HTERT RPE-1 (cell line): ENCODE measurements around the gene MOB3A.

Source experiments
- in situ Hi-C: fragments of 300-500 bp; cut with MboI; formaldehyde crosslinking; loops from 4 replicates; pipeline ENCODE4 v1.14.3; 2020; ENCODE audit warnings: low sequenced_read_pairs

The MOB3A gene

DNA sequence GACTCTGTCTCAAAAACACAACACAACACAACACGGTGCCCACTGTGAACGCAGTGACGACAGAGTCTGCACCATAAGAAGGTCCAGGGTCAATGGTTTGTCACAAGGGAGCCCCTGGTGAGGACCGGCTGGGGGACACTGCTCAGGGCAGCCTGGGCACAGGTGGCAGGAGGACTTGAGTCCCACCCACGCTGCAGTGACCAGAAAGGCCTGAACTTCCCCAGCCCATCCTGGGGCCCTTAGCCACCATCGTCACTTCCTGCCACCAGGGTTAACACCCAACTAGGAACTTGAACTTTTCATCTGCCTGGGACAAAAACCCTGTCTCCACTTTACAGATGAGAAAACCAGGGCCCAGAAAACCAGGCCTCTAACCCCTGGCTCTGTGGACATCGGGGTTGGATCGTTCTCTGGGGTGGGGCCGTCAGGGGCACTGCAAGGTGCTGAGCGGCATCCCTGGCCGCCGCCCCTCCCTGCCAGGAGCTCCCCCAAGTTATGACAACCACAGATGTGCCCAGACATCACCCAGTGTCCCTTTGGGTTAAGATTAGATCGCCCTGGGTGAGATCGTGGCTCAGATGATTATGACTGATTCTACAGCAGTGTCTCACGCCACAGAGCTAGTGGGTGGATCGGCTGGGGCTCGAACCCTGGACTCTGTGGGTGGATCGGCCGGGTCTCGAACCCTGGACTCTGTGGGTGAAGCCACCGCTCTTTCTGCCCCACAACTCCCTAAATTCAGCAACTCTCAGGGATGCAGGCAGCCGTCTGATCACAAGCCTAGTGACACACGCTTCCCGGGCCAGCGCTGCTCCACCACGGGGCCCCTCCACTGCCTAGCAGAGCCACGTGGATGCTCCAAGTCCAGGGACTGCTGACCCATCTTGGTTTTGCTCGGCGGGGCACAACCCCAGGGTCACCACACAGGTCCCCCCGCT lies 14.0 kb downstream of the MOB3A start:
- in situ Hi-C loops = no loop called here

DNA sequence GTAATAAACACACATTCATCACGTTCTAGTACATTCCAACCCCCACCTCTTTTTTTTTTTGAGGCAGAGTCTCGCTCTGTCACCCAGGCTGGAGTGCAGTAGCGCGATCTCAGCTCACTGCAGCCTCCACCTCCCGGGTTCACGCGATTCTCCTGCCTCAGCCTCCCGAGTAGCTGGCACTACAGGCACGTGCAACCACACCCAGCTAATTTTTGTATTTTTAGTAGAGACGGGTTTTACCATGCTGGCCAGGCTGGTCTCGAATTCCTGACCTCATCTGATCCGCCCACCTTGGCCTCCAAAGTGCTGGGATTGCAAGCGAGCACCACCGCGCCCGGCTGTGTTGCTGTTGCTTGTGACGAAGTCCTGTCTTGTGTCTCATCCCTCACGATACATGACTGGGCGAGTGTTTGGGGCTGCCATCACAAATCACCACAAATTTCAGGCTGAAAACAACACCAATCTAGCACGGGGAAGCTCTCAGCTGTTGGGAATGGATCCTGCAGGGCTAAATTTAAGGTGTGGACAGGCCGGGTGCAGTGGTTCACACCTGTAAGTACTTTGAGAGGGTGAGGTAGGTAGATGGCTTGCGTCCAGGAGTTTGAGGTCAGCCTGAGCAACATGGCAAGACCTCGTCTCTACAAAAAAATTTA lies 15.7 kb downstream of the MOB3A start:
- in situ Hi-C loops = no loop called here

DNA sequence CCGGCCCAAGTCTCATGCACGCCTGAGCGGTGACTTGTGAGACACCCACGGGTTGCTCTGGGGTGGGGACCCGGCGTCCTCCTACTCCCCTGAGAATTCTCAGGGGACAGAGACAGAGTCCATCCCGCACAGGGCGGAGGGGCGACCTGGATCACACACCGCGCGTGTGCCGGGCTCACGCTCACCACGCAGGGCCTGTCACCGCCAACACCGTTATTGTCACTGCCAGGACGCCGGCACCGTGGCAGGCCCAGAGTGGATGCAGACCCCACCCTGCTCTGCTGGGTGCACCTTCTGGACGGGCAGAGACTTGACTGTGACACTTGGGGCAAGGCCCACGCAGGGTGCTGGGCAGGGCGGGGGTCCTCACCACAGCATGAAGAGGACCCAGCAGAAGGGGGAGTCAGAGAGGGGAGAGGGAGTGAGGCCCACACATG lies 16.2 kb downstream of the MOB3A start:
- in situ Hi-C loops = no loop called here

DNA sequence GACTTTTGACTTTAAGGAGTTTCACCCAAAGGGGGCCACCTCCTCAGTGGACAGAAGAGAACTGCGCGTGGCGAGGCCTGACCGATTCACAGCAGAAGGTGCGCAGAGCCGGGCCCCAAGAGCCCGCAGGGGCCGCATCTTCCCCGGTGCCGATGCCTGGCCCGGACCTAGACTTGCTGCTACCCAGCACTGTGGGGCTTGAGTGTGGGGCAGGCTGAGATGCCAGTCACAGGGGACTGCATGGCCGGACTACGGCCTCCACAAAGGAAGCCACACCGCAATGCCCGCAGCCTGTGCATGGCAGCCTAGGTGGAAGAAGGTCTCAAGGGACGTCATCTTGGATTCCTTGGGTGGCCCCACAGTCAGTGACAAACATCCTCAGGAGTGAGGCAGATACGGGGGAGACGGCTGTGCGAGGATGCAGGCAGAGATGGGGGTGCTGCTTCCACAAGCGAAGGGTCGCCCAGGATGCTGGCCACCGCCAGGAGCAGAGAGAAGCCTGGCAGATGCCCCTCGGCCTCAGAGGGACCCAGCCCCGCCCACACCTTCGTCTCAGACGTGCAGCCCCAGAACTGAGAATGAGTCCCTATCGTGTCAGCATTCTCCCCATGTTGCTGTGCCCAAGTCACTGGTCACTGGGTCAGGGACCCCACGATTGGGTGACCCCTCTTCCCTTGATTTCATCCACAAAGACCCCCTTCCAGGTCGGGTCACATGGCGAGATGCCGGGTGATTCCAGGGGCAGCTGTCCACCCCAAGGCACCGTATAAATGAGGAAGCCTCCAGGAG lies 16.9 kb downstream of the MOB3A start:
- in situ Hi-C loops = no loop called here

DNA sequence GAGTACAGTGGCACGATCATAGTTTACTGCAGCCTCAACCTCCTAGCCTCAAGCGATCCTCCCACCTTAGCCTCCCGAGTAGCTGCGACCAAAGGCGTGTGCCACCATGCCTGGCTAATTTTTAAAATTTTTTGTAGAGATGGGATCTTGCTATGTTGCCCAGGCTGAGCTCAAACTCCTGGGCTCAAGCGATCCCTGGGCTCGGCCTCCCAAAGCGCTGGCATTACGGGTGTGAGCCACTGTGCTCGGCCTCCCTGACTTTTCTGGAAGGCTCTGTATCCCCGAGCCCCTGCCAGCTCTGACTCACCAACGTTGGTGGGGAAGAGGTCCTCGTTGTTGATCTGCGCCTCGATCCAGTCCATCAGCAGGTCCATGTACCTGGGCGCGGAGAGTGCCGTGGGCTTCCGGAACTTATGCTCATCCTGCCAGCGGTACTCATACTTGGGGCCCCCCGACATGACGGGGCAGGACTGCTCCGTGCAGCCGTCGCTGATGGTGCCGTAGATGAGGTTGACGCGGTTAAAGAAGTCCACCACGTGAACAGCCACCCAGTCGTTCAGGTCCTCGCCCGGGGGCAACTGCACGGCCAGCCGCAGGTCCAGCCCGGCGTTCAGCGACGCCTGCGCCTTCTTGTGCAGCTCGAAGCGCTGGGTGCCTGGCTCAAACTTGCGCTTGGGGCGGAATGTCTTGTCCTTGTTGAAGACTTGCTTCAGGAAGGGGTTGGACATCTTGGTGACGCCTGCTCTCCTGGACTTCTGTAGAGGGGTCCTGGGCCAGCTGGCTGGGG lies 18.1 kb downstream of the MOB3A start:
- in situ Hi-C loops = no loop called here

DNA sequence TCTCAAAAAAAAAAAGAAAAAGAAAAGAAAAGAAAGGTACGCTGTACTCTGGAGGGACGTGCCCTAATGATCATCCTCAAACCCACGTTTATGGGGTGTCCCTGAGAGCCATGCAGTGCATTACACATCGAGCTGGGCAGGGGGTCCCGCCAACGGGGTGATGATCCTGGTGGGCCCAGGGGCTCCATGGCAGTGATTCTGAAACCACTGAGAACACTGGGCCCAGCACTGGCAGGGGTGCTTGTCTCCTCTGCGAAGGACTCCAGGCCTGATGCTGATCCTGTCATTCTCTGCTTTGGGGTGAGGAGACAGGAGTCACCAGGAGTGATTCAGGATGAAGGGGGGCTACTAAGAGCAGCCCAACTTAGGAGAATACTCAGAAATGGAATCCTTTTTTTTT lies 18.7 kb downstream of the MOB3A start:
- in situ Hi-C loops = no loop called here

DNA sequence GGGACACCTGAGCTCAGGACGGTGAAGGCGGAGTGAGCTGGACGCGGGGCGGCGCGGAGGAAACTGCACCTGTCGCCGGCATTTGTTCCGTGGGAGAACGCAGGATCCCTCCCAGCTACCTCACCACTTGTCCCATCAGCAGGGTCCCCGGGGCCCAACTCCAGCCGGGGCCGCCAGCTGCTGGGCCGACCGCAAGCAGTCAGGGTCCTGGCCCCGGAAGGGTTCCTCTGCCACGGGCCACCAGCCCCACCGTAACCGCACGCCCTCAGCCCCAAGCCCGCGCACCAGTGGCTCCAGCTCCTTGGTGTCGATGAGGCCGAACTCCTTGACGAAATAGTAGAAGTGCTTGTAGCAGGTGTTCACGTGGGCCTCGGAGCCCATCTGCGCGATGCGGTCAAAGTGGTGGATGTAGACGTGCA lies 19.6 kb downstream of the MOB3A start:
- in situ Hi-C loops = no loop called here

DNA sequence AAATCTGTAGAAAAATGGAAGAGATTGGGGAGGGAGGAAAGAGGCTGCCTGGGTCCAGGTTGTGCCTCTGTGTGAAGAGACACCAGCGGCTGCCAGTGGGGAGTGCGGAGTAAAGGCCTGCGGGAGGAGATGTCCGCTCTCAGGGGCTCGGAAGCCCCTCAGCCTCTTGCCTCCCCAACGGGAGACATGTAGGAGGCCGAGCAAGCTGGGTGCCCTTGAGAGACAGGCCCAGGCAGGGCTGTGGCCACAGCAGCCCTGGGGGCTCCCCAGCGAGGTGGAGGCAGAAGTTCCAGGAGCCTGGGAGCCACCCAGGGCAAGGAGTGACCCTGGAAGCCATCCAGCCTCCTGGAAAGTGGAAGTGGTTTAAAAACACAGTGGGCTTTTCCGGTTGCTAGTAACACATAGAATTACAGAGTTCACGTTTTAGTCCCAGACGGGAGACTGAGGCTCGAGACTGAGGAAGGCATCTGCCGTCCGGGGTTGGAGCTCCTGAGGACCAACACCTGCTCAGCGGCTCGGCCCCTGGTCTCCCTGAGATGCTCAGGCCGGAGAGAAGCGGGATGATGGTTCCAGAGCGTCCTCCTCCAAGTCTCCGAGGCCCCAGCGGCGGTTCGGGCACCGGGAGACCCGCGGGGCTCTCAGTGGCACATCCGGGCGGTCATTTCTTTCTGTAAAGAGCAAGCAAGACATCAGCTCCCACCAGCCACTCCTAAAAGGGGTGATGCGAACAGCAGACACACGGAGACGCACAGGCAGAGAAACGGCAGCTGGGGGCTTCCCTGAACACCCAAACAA lies 23.2 kb downstream of the MOB3A start:
- in situ Hi-C loops = no loop called here

DNA sequence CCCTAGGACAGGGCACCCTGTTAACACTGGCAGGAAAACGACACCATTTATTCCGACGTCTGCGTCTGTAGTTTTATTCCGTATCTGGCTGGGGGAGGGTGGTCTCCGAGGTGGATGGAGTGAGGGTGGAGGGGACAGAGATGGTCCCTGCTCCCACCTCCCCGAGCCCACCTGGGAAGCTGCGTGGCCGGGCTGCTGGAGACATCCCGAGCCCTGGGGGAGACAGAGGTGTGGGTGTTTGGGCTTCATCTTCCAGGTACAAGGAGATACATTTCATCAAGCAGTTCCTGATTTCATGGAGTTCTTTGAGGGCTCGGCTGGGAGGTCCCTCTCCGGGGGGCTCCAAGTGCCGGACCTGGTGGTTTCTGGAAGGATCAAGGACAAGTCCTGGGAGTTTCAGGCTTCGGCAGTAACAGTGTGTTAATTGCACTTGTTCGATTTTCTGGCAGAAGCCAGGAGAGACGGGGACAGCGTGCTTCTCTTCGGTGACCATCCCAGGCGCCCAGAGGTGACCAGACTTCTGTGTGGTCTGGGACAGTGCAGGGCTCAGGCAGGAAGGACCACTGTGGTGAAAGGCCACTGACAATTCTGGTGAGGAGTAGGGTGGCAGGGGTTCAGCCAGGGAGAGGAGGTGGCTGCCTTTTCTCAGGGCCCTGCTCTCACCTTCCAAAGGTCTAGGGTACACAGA lies 25.0 kb downstream of the MOB3A start:
- in situ Hi-C loops = no loop called here

DNA sequence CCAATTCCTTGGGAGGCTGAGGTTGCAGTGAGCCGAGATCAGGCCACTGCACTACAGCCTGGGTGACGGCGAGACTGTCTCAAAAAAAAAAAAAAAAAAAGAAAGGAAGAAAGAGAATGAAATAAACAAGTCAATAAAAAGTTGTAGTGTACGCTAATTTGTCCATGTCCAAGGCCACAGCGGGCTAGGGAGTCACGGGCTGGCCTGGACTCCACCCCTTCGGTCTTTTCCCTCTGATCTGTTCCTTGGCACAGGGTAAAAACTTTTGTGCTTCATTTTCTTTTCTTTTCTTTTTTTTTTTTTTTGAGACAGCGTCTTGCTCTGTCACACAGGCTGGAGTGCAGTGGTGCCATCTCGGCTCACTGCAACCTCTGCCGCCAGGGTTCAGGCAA lies 25.7 kb downstream of the MOB3A start:
- in situ Hi-C loops = no loop called here

DNA sequence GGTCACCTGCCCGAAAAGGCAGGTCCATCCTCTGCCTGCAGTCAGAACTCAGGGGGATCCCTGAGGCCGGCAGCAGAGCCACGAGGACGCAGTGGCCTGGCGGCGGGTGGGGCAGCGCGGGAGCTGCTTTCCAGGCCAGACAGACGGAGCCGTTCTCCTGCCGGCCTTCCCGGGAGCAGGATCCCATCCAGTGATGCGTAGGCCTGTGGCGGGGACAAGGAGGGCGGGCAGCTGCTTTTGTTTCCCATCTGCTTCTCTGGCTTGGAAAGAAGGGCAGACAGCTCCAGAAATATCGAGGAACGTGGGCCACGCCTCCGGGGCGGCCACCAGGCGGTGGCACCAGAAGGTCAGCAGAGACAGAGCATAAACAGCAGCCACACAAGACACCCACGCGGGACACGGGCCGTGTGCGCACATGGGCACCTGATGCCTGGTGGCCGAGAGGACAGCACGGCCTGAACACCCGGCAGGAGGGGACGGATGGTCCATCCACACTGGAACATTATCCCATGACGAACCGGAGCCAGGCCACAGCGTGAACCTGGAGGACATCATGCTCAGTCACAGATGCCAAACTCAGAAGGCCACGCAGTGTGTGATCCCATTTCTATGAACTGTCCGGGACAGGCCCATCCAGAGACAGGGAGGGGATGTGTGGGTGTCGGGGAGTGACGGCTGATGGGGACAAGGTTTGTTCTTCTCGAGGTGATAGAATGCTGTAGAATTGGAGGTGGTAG lies 31.2 kb downstream of the MOB3A start:
- in situ Hi-C loops = no loop called here

DNA sequence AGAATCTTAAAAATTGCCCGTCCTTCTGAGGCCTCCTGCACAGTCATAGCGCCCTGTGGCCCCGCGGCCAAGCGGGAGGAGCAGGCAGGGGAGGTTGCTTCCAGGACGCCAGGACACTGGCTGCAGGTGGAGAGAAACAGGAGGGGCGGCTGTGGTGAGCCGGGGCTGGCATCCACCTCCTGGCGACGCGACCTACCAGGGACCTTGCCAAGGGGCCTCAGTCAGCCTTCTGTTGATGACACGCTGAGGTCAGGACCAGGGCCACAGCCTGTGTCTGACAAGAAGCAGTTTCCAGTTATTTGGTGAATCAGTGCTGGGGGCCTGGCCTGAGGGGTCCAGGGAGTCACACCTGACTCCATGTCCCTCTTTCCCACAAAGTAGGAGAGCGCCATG lies 31.7 kb downstream of the MOB3A start:
- in situ Hi-C loops = no loop called here

DNA sequence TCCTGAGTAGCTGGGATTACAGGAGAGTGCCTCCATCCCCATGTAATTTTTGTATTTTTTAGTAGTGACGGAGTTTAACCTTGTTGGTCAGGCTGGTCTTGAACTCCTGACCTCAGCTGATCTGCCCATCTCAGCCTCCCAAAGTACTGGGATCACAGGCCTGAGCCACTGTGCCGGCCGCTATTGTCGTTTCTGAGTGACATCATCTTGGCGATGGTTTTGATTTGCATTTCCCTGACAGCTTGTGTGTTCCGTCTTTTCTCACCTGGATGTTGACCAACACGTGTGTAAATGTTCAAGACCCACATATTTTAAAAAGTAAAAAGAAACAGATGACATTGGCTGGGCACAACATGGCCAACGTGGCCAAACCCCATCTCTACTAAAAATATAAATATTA lies 32.3 kb downstream of the MOB3A start:
- in situ Hi-C loops = no loop called here

DNA sequence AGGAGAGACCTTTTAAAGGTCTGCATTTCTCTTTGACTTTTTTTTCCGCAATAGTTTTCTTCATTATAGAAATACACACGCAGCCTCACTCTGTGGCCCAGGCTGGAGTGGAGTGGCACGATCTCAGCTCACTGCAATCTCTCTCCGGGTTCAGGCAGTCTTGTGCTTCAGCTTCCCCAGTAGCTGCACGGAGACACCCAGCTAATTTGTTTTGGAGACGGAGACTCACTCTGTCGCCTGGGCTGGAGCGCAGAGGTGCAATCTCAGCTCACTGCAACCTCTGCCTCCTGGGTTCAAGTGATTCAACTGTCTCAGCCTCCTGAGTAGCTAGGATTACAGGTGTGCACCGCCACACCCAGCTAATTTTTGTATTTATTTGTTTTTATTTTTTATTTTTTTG lies 33.4 kb downstream of the MOB3A start:
- in situ Hi-C loops = no loop called here

DNA sequence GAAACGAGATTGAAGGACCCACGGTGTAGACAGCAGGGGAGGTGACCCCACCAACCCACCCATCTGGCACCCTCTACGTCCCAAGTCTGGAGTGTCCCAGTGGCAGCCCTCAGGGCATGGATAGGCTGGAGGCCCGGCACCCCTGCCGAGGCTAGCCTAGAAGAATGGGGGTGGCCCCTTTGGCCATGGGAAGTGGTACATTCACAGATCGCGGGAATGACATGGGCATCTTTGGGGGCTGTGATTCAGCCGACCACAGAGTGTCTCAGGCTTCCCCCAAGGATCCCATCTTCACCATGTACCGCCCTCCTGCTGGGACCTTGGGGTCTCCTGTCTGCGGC lies 33.8 kb downstream of the MOB3A start:
- in situ Hi-C loops = no loop called here

DNA sequence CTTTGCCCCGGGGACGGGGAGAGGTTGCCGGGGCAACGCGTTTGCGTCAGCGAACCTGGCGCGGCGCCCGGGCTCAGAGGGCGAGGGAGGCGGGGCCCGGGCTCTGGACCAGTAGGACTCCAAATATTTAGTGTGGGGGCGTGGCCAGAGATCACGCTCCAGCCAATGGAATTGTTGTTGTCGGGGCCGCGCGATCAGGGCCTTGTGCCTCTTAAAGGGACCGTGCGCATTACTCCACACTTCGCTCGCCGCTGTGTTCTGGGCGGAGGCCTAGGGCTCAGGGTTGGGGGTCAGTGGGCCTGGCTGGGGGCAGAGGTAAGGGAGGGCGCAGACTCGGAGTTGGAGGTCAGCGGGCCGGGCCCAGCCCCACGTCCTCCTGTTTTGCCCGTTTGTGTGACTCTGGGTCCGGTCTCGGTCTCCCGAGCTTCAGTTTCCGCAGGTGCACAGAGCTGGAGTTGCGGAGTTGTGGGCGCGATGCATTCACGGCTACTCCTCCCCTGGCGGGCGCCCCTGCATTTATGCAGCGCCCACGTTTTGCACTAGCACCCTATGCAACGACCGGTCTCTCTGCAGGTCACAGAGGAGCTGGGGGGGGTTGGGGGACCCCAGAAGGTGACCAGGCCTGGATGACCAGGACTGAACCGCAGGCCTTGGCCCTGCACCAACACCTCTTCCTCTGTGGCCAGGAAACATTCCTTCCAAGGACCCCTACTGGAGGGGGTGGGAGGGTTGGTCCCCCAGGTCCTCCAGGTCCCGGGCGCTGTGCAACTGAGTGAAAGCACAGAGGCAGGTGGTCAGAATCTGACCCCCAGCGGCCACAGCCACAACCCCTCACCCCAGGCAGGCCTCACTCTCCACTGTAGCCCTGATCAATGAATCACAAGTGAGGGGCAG lies 34.4 kb downstream of the MOB3A start:
- in situ Hi-C loops = no loop called here

DNA sequence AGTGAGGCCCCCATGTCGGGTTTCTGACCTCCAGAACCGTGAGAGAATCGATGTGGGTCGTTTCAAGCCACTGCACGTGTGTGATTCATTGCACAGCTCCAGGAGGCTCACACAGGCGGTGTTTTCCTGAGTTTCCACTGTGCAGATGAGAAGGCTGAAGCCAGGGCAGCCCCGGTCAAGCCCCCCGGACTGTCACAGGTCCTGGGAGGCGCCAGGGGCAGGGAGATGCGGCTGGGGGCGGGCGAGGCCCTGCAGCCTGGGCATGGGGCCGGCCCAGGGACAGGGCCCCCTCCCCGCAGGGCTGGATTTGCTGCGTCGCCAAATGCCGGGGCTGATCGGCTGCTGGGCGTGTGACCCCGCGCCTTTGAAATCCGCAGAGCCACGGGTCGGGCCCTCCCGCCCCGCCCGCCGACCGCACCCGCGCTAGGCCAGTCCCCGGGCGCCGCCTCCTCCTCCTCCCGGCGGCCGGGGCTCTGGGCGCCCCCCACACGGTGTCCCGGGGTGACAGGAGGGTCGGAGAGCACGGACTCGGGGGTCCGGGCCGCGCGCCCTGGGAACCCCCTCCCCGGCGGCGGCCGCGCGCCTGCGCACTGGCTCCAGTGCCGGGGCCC lies 35.1 kb downstream of the MOB3A start:
- in situ Hi-C loops = no loop called here
